GM12891 (cell line): ENCODE measurements around the gene DTD1.

Experiments used
- DNase-seq: peaks from one replicate; pipeline ENCODE4 v3.0.0; 2011; ENCODE audit warnings: low spot score; ENCODE audit not compliant: insufficient read length
- FAIRE-seq: peaks from 2 replicates; lab custom pipeline; 2011; peaks lifted over from hg19 to GRCh38; lab: Jason Lieb, UNC
- PAX5 ChIP-seq: IDR thresholded peaks from 2 replicates; pipeline ENCODE4 v1.6.1; 2011; ENCODE audit warnings: low read length, moderate library complexity, mild to moderate bottlenecking; ENCODE audit not compliant: insufficient read depth, severe bottlenecking
- POLR2A ChIP-seq: IDR thresholded peaks from 2 replicates; pipeline ENCODE4 v1.6.1; 2011; ENCODE audit warnings: low read depth, low read length, control low read depth
- POLR2AphosphoS5 ChIP-seq: IDR thresholded peaks from 2 replicates; pipeline ENCODE4 v1.6.1; 2011; ENCODE audit warnings: low read depth, low read length, control low read depth
- POU2F2 ChIP-seq: IDR thresholded peaks from 2 replicates; pipeline ENCODE4 v1.6.1; 2011; ENCODE audit warnings: low read depth, mild to moderate bottlenecking, control low read depth, low read length, moderate library complexity
- SPI1 ChIP-seq: IDR thresholded peaks from 2 replicates; pipeline ENCODE4 v1.6.1; 2011; ENCODE audit warnings: low read depth, low read length, control low read depth
- TAF1 ChIP-seq: IDR thresholded peaks from 2 replicates; pipeline ENCODE4 v1.6.1; 2011; ENCODE audit warnings: low read depth, low read length, control low read depth

DTD1 gene

GRCh38 chr20:18632196-18632789, 44.4 kb downstream of the DTD1 start:
- TF ChIP-seq POU2F2 (no peak), POLR2A (no peak), PAX5 (no peak), POLR2AphosphoS5 (no peak)
- FAIRE-seq = peak; percentile 89
- peak; percentile 42 for DNase-seq

- DNase-seq (no peak), FAIRE-seq (no peak)
- no peak for TF ChIP-seq SPI1
- no peak for TF ChIP-seq PAX5
- no peak for TF ChIP-seq POLR2A
- no peak for TF ChIP-seq TAF1
- TF ChIP-seq POU2F2 = no peak
- no peak for TF ChIP-seq POLR2AphosphoS5
Measured at GRCh38 chr20:18633411-18633810, 45.6 kb downstream of the DTD1 start.

DNA sequence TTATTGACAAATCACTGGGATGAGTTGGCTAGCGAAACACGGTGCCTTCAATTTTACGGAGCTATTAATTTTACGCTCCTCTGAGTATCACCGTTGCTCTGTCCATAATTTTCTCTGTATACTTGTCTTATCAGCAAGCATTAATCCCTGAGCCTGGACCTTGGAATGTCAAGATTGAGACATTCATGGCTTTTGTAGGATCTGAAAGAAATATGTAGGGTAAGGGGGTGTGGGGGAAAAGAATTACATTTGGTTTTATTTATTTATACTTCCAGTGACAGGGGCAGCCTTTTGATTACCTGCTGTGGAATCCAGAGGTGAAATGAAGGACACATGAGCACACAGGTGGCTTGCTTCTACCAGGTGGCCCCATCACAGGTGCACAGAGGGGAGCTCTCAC, 46.6 kb downstream of the DTD1 start:
- FAIRE-seq = no peak
- no peak for DNase-seq
- no peak for TF ChIP-seq POLR2AphosphoS5
- TF ChIP-seq SPI1 = no peak
- no peak for TF ChIP-seq POU2F2
- no peak for TF ChIP-seq POLR2A
- TF ChIP-seq TAF1 = no peak
- no peak for TF ChIP-seq PAX5

DNA sequence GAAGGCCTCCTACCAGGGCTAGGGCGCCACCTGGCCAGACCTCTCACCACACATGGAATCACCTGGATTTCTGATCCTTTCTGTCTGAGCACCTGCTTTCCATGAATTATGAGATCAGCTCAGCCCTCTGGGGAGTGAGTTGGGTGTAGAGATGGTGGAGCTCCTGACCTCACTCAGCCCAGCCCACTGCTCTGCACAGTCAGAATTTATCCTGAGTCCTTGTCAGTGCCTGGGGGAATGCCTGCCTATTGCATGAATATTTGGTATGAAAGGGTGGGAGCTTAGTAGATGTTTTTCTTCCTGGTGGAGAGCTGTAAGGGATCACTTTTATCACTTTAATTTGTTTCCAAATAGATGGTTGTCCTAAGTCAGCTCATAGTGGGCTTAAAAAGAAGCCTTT, 47.5 kb downstream of the DTD1 start:
- FAIRE-seq = no peak
- TF ChIP-seq POLR2A (no peak), SPI1 (no peak), PAX5 (no peak)
- no peak for DNase-seq

- no peak for FAIRE-seq
- TF ChIP-seq POLR2AphosphoS5 (no peak), POU2F2 (no peak), POLR2A (no peak), PAX5 (no peak), TAF1 (no peak), SPI1 (no peak)
- no peak for DNase-seq
Measured at GRCh38 chr20:18637224-18637623, 49.4 kb downstream of the DTD1 start.

GRCh38 chr20:18638768-18639167, 50.9 kb downstream of the DTD1 start:
- FAIRE-seq (no peak), DNase-seq (no peak)

GRCh38 chr20:18639501-18639979, 51.7 kb downstream of the DTD1 start:
- FAIRE-seq (no peak), DNase-seq (no peak)
- peak; percentile 71 for TF ChIP-seq SPI1
- no peak for TF ChIP-seq POLR2A
- no peak for TF ChIP-seq PAX5

More at GRCh38 chr20:18638768-18639167, 50.9 kb downstream of the DTD1 start:
- TF ChIP-seq SPI1 (no peak), TAF1 (no peak), PAX5 (no peak), POLR2AphosphoS5 (no peak), POU2F2 (no peak), POLR2A (no peak)

GRCh38 chr20:18645196-18645745, 57.4 kb downstream of the DTD1 start:
- TF ChIP-seq POU2F2 (no peak), PAX5 (no peak), SPI1 (no peak), POLR2A (no peak), POLR2AphosphoS5 (no peak), TAF1 (no peak)
- FAIRE-seq = no peak
- DNase-seq = no peak

- TF ChIP-seq TAF1 (no peak), SPI1 (no peak), PAX5 (no peak), POLR2A (no peak), POLR2AphosphoS5 (no peak), POU2F2 (no peak)
- no peak for FAIRE-seq
- DNase-seq = no peak
Measured at GRCh38 chr20:18645851-18646250, 58.0 kb downstream of the DTD1 start.

DNA sequence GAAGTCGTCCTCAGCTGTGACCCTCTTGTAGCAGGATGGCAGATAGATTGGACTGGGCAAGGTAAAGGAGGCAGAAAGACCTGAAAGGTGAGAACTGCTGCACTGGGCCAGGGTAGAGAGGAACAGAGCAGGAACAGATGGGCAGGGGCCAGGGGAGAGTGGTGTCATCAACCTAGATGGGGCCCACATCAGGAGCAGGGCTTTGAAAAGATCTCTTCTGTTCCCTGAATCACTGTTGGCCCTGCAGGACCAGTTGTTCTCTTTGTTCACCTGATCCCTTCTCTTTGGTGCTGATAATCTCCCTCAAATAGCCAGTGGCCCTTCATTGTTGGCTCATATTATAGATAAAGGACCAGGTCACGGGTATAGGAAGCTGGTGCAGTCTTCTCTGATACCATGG, 59.9 kb downstream of the DTD1 start:
- DNase-seq (no peak), FAIRE-seq (no peak)
- no peak for TF ChIP-seq POU2F2
- TF ChIP-seq PAX5 = no peak
- TF ChIP-seq TAF1 = no peak
- no peak for TF ChIP-seq POLR2A
- no peak for TF ChIP-seq SPI1
- TF ChIP-seq POLR2AphosphoS5 = no peak
